Adrenal gland (tissue), 5 donors: ENCODE measurements around the gene ITPRIP.

ENCODE experiments used
- POLR2A ChIP-seq, 2 donors: fragments of 450-650 bp; IDR thresholded peaks; one replicate each; pipeline ENCODE4 v1.6.1; 2017; ENCODE audit warnings: antibody characterized with exemption in 2 of 2, mild to moderate bottlenecking in 2 of 2, moderate library complexity in 1 of 2
- TF ChIP-seq, protein P1 (sequence below), 6 experiments: fragments of 450-650 bp in 4 of 6; fragments of 200-600 bp in 2 of 6; sonication (generic) in 1 of 6; IDR thresholded peaks; 1 replicate in 5 of 6; 2 replicates in 1 of 6; pipeline versions ENCODE4 v1.5.1 to v1.8.0; 2016 to 2021; ENCODE audit warnings: antibody characterized with exemption in 6 of 6, mild to moderate bottlenecking in 2 of 6, moderate library complexity in 1 of 6
- donor health status: DM: no; HTN: no; CAD: no.

DNA sequence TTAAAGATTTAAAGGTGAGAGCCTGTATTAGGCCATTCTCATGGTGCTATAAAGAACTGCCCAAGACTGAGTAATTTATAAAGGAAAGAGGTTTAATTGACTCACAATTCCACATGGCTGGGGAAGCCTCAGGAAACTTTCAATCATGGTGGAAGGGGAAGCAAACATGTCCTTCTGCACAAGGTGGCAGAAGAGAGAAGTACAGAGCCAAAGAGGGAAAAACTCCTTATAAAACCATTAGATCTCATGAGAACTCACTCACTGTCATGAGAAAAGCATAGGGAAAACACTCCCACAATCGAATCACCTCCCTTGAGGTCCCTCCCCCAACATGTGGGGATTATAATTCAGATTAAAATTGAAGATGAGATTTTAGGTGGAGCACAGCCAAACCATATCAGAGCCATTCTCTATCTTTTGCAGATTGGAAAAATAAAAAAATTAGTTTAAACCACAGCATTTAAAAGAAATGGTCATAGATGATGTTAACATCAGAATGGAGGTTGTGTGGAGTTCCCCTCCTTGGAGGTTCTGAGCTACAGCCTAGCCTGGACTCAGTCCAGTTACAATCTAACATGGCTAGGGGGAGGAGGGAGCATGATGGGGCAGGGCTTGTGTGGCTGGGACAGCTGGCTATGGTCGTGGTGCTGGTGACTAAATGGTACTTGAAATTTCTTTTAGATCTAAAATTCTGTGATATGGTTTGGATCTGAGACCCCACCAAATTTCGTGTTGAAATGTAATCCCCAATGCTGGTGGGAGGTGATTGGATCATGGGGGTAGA lies 36.2 kb downstream of the ITPRIP start:
- no peak for TF ChIP-seq POLR2A (IDR thresholded peaks at IDR 0.05)
- TF ChIP-seq, protein P1, sequence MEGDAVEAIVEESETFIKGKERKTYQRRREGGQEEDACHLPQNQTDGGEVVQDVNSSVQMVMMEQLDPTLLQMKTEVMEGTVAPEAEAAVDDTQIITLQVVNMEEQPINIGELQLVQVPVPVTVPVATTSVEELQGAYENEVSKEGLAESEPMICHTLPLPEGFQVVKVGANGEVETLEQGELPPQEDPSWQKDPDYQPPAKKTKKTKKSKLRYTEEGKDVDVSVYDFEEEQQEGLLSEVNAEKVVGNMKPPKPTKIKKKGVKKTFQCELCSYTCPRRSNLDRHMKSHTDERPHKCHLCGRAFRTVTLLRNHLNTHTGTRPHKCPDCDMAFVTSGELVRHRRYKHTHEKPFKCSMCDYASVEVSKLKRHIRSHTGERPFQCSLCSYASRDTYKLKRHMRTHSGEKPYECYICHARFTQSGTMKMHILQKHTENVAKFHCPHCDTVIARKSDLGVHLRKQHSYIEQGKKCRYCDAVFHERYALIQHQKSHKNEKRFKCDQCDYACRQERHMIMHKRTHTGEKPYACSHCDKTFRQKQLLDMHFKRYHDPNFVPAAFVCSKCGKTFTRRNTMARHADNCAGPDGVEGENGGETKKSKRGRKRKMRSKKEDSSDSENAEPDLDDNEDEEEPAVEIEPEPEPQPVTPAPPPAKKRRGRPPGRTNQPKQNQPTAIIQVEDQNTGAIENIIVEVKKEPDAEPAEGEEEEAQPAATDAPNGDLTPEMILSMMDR (IDR thresholded peaks at IDR 0.05): no peak
